Fibroblast of lung (primary cell): ENCODE measurements around the gene GPX7. TPM values are rescaled to one million over a fixed set of nuclear protein-coding genes. Genes with fewer than 3 reads are reported as not detected.

Experiments used
- DNase-seq, 2 donors: peaks; one replicate each; pipeline versions ENCODE4 v3.0.0 to v3.0.0-alpha.2; 2010; ENCODE audit warnings: low read depth in 2 of 2
- H2AFZ ChIP-seq: 2 replicates; pipeline ENCODE4 v1.5.1; 2012; ENCODE audit warnings: low read length, control low read depth, inconsistent platforms
- H3K27ac ChIP-seq: 2 replicates; pipeline ENCODE4 v1.5.1; 2011; ENCODE audit warnings: low read length, control low read depth; ENCODE audit not compliant: insufficient read depth
- H3K27me3 ChIP-seq: 2 replicates; pipeline ENCODE4 v1.5.1; 2011; ENCODE audit warnings: mild to moderate bottlenecking, low read length; ENCODE audit not compliant: control insufficient read depth, insufficient read depth
- H3K36me3 ChIP-seq: 2 replicates; pipeline ENCODE4 v1.5.1; 2011; ENCODE audit warnings: low read length; ENCODE audit not compliant: control insufficient read depth, insufficient read depth
- H3K4me1 ChIP-seq: 2 replicates; pipeline ENCODE4 v1.5.1; 2011; ENCODE audit warnings: low read length; ENCODE audit not compliant: control insufficient read depth, insufficient read depth; ENCODE audit errors: extremely low read depth
- H3K4me2 ChIP-seq: 2 replicates; pipeline ENCODE4 v1.5.1; 2011; ENCODE audit warnings: low read length, control low read depth; ENCODE audit not compliant: insufficient read depth; ENCODE audit errors: extremely low read depth
- H3K4me3 ChIP-seq, 4 experiments: fragments of 200-600 bp in 1 of 4; sonication (generic) in 1 of 4; replicated peaks in 1 of 4; 2 replicates each; pipeline ENCODE4 v1.5.1; 2011 to 2016; ENCODE audit warnings: low read length in 4 of 4, low read depth in 3 of 4, mild to moderate bottlenecking in 3 of 4, control low read depth in 2 of 4, inconsistent platforms in 1 of 4, mixed read lengths in 1 of 4; ENCODE audit not compliant: insufficient read depth in 1 of 4; ENCODE audit errors: control extremely low read depth in 1 of 4
- H3K79me2 ChIP-seq: 2 replicates; pipeline ENCODE4 v1.5.1; 2012; ENCODE audit warnings: mild to moderate bottlenecking, low read length, inconsistent platforms; ENCODE audit not compliant: control insufficient read depth, insufficient read depth
- H3K9ac ChIP-seq: 2 replicates; pipeline ENCODE4 v1.5.1; 2011; ENCODE audit warnings: mild to moderate bottlenecking, low read length, control low read depth; ENCODE audit not compliant: insufficient read depth
- H3K9me3 ChIP-seq: 2 replicates; pipeline ENCODE4 v1.5.1; 2012; ENCODE audit warnings: low read depth, low read length; ENCODE audit not compliant: control insufficient read depth, insufficient read depth
- H4K20me1 ChIP-seq: 2 replicates; pipeline ENCODE4 v1.5.1; 2011; ENCODE audit warnings: low read length; ENCODE audit not compliant: control insufficient read depth, insufficient read depth; ENCODE audit errors: extremely low read depth
- CTCF ChIP-seq, 2 donors: IDR thresholded peaks in 1 of 2; conservative IDR thresholded peaks in 1 of 2; 1 replicate in 1 of 2; 2 replicates in 1 of 2; pipeline ENCODE4 v1.5.1; 2011 to 2012; ENCODE audit warnings: low read length in 2 of 2, control low read depth in 1 of 2, inconsistent platforms in 1 of 2, low read depth in 1 of 2, mild to moderate bottlenecking in 1 of 2
- EZH2 ChIP-seq: IDR thresholded peaks from 2 replicates; pipeline ENCODE4 v1.5.1; 2012; ENCODE audit warnings: low read length, control low read depth, mild to moderate bottlenecking; ENCODE audit errors: missing control alignments
- polyA plus RNA-seq, 2 donors: library from polyadenylated mRNA; depleted of rRNA in 1 of 2; stranded (reverse) in 1 of 2; unstranded in 1 of 2; fragments of >200 nt; gene quantifications; 2 replicates each; pipeline ENCODE4 v1.2.1, GENCODE V29; 2011 to 2012; ENCODE audit warnings: missing spikeins in 1 of 2
- total RNA-seq: library from RNA; depleted of rRNA; stranded (reverse); fragments of >200 nt; gene quantifications from 2 replicates; pipeline ENCODE4 v1.2.1, GENCODE V29; 2014

GPX7 gene
- total and polyA plus RNA-seq, 2 donors (not counting 1 experiment from before 2014, with no cell fraction given): 28.9 to 30.6 TPM

GRCh38 chr1:52580283-52580682, 21.9 kb upstream of the GPX7 start:
- Histone ChIP-seq H3K27ac (no peak overlapping the region), H3K4me2 (no peak overlapping the region), H3K27me3 (no peaks in the 10 kb centered on the region), H3K9me3 (no peaks in the 10 kb centered on the region), H4K20me1 (no peaks in the 10 kb centered on the region), H3K4me3 (no peak overlapping the region), H3K36me3 (no peaks in the 10 kb centered on the region), H2AFZ (no peak overlapping the region), H3K4me1 (no peaks in the 10 kb centered on the region), H3K9ac (no peak overlapping the region), H3K79me2 (no peaks in the 10 kb centered on the region)
- DNase-seq: no peak
- TF ChIP-seq CTCF (conservative IDR thresholded peaks at IDR 0.05 in 1 of 2, IDR thresholded peaks at IDR 0.05 in 1 of 2; ENCODE audit: low read depth in 1 of 2, low read length in 2 of 2): no peak
- no peak for TF ChIP-seq EZH2

- H3K79me2 ChIP-seq: no peaks in the 10 kb centered on the region
- no peak for DNase-seq
- H3K4me3 ChIP-seq: no peak overlapping the region
- no peak overlapping the region for H2AFZ ChIP-seq
- H3K4me2 ChIP-seq: no peak overlapping the region
- H3K4me1 ChIP-seq: no peaks in the 10 kb centered on the region
- H3K27me3 ChIP-seq: no peaks in the 10 kb centered on the region
- no peak overlapping the region for H3K27ac ChIP-seq
- no peaks in the 10 kb centered on the region for H3K36me3 ChIP-seq
- no peaks in the 10 kb centered on the region for H3K9me3 ChIP-seq
- no peak for TF ChIP-seq CTCF (conservative IDR thresholded peaks at IDR 0.05 in 1 of 2, IDR thresholded peaks at IDR 0.05 in 1 of 2; ENCODE audit: low read depth in 1 of 2, low read length in 2 of 2)
- no peak for TF ChIP-seq EZH2
- H3K9ac ChIP-seq: no peak overlapping the region
- no peaks in the 10 kb centered on the region for H4K20me1 ChIP-seq
These were observed 20.0 kb upstream of the GPX7 start for GRCh38 chr1:52582116-52582696.

- no peaks in the 10 kb centered on the region for H3K9me3 ChIP-seq
- H3K27ac ChIP-seq: no peak overlapping the region
- no peaks in the 10 kb centered on the region for H4K20me1 ChIP-seq
- no peaks in the 10 kb centered on the region for H3K4me1 ChIP-seq
- TF ChIP-seq CTCF (conservative IDR thresholded peaks at IDR 0.05 in 1 of 2, IDR thresholded peaks at IDR 0.05 in 1 of 2; ENCODE audit: low read depth in 1 of 2, low read length in 2 of 2) (no peak), EZH2 (no peak)
- no peak overlapping the region for H2AFZ ChIP-seq
- no peaks in the 10 kb centered on the region for H3K79me2 ChIP-seq
- no peak overlapping the region for H3K4me2 ChIP-seq
- H3K27me3 ChIP-seq: no peaks in the 10 kb centered on the region
- no peaks in the 10 kb centered on the region for H3K36me3 ChIP-seq
- no peak overlapping the region for H3K4me3 ChIP-seq
- no peak for DNase-seq
- no peak overlapping the region for H3K9ac ChIP-seq
These were observed 16.7 kb upstream of the GPX7 start for GRCh38 chr1:52585474-52585873.
